SKM-1 treated with dmso at 0.1 percent for 144 hours (cell line): Measurements from ENCODE around the gene RPH3AL.

Experiments used
- DNase-seq: peaks from one replicate; lab custom pipeline; 2025; ENCODE audit not compliant: unreplicated experiment; lab: John Stamatoyannopoulos, UW

RPH3AL gene

GRCh38 chr17:266219-266618 is 86.4 kb downstream of the RPH3AL start:
- DNase-seq: no peak

GRCh38 chr17:265718-266117 is 86.9 kb downstream of the RPH3AL start:
- no peak for DNase-seq

- DNase-seq: no peak
Observed at GRCh38 chr17:263773-264172, 88.8 kb downstream of the RPH3AL start.

- no peak for DNase-seq
Observed at GRCh38 chr17:263271-263670, 89.3 kb downstream of the RPH3AL start.

- DNase-seq: no peak
Observed at GRCh38 chr17:261635-262034, 91.0 kb downstream of the RPH3AL start.

- DNase-seq: no peak
Observed at GRCh38 chr17:260944-261343, 91.7 kb downstream of the RPH3AL start.

- no peak for DNase-seq
Observed at GRCh38 chr17:260031-260791, 92.4 kb downstream of the RPH3AL start.

GRCh38 chr17:259341-259976 is 93.1 kb downstream of the RPH3AL start:
- DNase-seq: no peak

- no peak for DNase-seq
Observed at GRCh38 chr17:258906-259305, 93.7 kb downstream of the RPH3AL start.

GRCh38 chr17:258045-258734 is 94.4 kb downstream of the RPH3AL start:
- DNase-seq: no peak

GRCh38 chr17:253091-253846 is 99.3 kb downstream of the RPH3AL start:
- no peak for DNase-seq

- DNase-seq: no peak
Observed at GRCh38 chr17:252456-252855, 100.2 kb downstream of the RPH3AL start.

- no peak for DNase-seq
Observed at GRCh38 chr17:251531-251930, 101.1 kb downstream of the RPH3AL start.

GRCh38 chr17:250487-251300 is 101.9 kb downstream of the RPH3AL start:
- no peak for DNase-seq

- DNase-seq: no peak
Observed at GRCh38 chr17:249236-249993, 103.2 kb downstream of the RPH3AL start.

- DNase-seq: no peak
Observed at GRCh38 chr17:248337-249235, 104.0 kb downstream of the RPH3AL start.

GRCh38 chr17:247767-248166 is 104.8 kb downstream of the RPH3AL start:
- DNase-seq: no peak

GRCh38 chr17:246851-247421 is 105.7 kb downstream of the RPH3AL start:
- DNase-seq: no peak

GRCh38 chr17:246226-246625 is 106.4 kb downstream of the RPH3AL start:
- no peak for DNase-seq
